Stomach (tissue), 4 donors: ENCODE results near the gene BANF1.

Source experiments
- POLR2A ChIP-seq, 4 donors: fragments of 450-650 bp; IDR thresholded peaks; one replicate each; pipeline ENCODE4 v1.6.1; 2016; ENCODE audit warnings: antibody characterized with exemption in 4 of 4, control low read depth in 2 of 4, mild to moderate bottlenecking in 1 of 4, moderate library complexity in 1 of 4
- POLR2AphosphoS5 ChIP-seq, 3 donors: sonication (generic); formaldehyde crosslinking; IDR thresholded peaks; one replicate each; pipeline ENCODE4 v1.6.1; 2016; ENCODE audit warnings: antibody characterized with exemption in 3 of 3
- TF ChIP-seq, protein P1 (sequence below), 7 experiments: fragments of 450-650 bp in 4 of 7; fragments of 200-600 bp in 3 of 7; sonication (generic) in 3 of 7; IDR thresholded peaks; one replicate each; pipeline ENCODE4 v1.5.1; 2016 to 2019; ENCODE audit warnings: antibody characterized with exemption in 7 of 7, control low read depth in 2 of 7, mild to moderate bottlenecking in 1 of 7

DNA sequence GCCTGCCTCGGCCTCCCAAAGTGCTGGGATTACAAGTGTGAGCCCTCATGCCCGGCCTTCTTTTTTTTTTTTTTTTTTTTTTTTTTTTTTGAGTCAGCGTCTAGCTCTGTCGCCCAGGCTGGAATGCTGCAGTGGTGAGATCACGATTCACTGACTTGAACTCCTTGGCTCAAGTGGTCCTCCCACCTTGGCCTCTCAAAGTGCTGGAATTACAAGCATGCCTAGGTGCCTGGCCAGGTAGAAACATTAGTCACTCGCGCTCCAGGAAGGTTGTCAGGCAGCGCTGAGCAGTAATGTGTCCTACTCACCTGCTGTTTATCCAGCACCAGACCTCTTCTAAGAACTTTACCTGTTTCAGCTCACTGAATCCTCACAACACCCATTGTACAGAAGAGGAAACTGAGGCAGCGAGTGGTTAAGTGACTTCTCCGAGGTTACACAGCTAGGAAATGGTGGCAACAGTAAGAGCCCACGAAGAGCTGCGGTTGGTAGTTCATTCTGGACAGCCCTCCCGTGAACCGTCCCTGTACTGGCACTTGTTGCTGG is 9.0 kb downstream of the BANF1 start:
- TF ChIP-seq, protein P1, sequence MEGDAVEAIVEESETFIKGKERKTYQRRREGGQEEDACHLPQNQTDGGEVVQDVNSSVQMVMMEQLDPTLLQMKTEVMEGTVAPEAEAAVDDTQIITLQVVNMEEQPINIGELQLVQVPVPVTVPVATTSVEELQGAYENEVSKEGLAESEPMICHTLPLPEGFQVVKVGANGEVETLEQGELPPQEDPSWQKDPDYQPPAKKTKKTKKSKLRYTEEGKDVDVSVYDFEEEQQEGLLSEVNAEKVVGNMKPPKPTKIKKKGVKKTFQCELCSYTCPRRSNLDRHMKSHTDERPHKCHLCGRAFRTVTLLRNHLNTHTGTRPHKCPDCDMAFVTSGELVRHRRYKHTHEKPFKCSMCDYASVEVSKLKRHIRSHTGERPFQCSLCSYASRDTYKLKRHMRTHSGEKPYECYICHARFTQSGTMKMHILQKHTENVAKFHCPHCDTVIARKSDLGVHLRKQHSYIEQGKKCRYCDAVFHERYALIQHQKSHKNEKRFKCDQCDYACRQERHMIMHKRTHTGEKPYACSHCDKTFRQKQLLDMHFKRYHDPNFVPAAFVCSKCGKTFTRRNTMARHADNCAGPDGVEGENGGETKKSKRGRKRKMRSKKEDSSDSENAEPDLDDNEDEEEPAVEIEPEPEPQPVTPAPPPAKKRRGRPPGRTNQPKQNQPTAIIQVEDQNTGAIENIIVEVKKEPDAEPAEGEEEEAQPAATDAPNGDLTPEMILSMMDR (IDR thresholded peaks at IDR 0.05) = no peak
- TF ChIP-seq POLR2AphosphoS5 (IDR thresholded peaks at IDR 0.05) (no peak), POLR2A (IDR thresholded peaks at IDR 0.05) (no peak)
